ENCODE data around the gene PEAK3. TPM values are rescaled to one million over a fixed set of nuclear protein-coding genes. Genes with fewer than 3 reads are reported as not detected.

Gene PEAK3
- total RNA-seq, 2 experiments from 2014 or later: not detected

- no peak overlapping the region for H3K4me3 Mint-ChIP-seq
- intact Hi-C loops (cut with micrococcal nuclease): no loop called here
- no peak for DNase-seq
- no peak for TF ChIP-seq CTCF (IDR thresholded peaks at IDR 0.05)
- no peaks in the 10 kb centered on the region for H3K27me3 Mint-ChIP-seq
- H3K27ac Mint-ChIP-seq: peak overlapping the region; percentile 70
- H3K9me3 Mint-ChIP-seq: no peaks in the 10 kb centered on the region
- peaks cover 25% of the 10 kb centered on the region for H3K4me1 Mint-ChIP-seq (ENCODE audit: low read depth)
- no peaks in the 10 kb centered on the region for H3K36me3 Mint-ChIP-seq (ENCODE audit: low read depth)
- CTCF ChIA-PET: interaction anchor here (0.6 to 5.0 kb wide), 8 partner anchors 11 to 108 kb away, joined by 3 to 38 read pairs (median 6); partner anchors contain the start of genes AMH and AP3D1
- no peak for ATAC-seq
- POLR2A ChIA-PET: interaction anchor here (1.3 to 15.0 kb wide), 4 partner anchors 10 to 25 kb away, joined by 5 to 202 read pairs (median 41); partner anchors contain the start of genes AMH and SF3A2
Observed at GRCh38 chr19:2260341-2260805, 21.6 kb downstream of the PEAK3 start.

- no peak for TF ChIP-seq CTCF (IDR thresholded peaks at IDR 0.05)
- no peaks in the 10 kb centered on the region for H3K9me3 Mint-ChIP-seq
Observed at GRCh38 chr19:2259336-2259735, 22.6 kb downstream of the PEAK3 start.

GRCh38 chr19:2255982-2256685 is 25.8 kb downstream of the PEAK3 start, which contains the start of gene JSRP1:
JSRP1 (minus strand) TSS chr19:2256417; CDS start chr19:2255314, 1,103 bp downstream.
- H3K4me3 Mint-ChIP-seq: no peak within 1 kb of the TSS
- POLR2A ChIA-PET: interaction anchor here (1.4 to 15.0 kb wide), 5 partner anchors 14 to 40 kb away, joined by 3 to 202 read pairs (median 5); partner anchors contain the start of genes PLEKHJ1 and SF3A2
- peaks cover 2% of the 10 kb centered on the region for H3K27me3 Mint-ChIP-seq
- H3K9me3 Mint-ChIP-seq: no peaks in the 10 kb centered on the region
- H3K36me3 Mint-ChIP-seq (ENCODE audit: low read depth): no peaks in the 10 kb centered on the region
- peak within 1 kb of the TSS; percentile 71 for H3K27ac Mint-ChIP-seq
- intact Hi-C loops (cut with micrococcal nuclease): no loop called here
- ATAC-seq (no peak), DNase-seq (no peak)
- CTCF ChIA-PET: no interaction called here
- peaks cover 28% of the 10 kb centered on the region for H3K4me1 Mint-ChIP-seq (ENCODE audit: low read depth)
- no peak for TF ChIP-seq CTCF (IDR thresholded peaks at IDR 0.05)

More at GRCh38 chr19:2259336-2259735, 22.6 kb downstream of the PEAK3 start:
- intact Hi-C loops (cut with micrococcal nuclease): no loop called here
- H3K4me3 Mint-ChIP-seq: no peak overlapping the region
- peak overlapping the region; percentile 70 for H3K27ac Mint-ChIP-seq
- no peaks in the 10 kb centered on the region for H3K36me3 Mint-ChIP-seq (ENCODE audit: low read depth)
- H3K4me1 Mint-ChIP-seq (ENCODE audit: low read depth): peaks cover 25% of the 10 kb centered on the region
- ChIA-PET CTCF (interaction anchor here (0.9 to 5.0 kb wide), 7 partner anchors 11 to 133 kb away, joined by 3 to 38 read pairs (median 5); partner anchors contain the start of gene PLEKHJ1), POLR2A (interaction anchor here (1.7 to 15.0 kb wide), 4 partner anchors 13 to 29 kb away, joined by 4 to 202 read pairs (median 39); partner anchors contain the start of gene SF3A2)
- H3K27me3 Mint-ChIP-seq: no peaks in the 10 kb centered on the region
- DNase-seq (no peak), ATAC-seq (no peak)

- no peak overlapping the region for H3K27ac Mint-ChIP-seq
- H3K4me3 Mint-ChIP-seq: no peak overlapping the region
- POLR2A ChIA-PET: interaction anchor here (1.4 to 15.0 kb wide), 5 partner anchors 13 to 39 kb away, joined by 3 to 202 read pairs (median 5); partner anchors contain the start of genes PLEKHJ1 and SF3A2
- no peaks in the 10 kb centered on the region for H3K36me3 Mint-ChIP-seq (ENCODE audit: low read depth)
- intact Hi-C loops (cut with micrococcal nuclease): no loop called here
- ATAC-seq (no peak), DNase-seq (no peak)
- CTCF ChIA-PET: interaction anchor here (2.1 kb wide), 1 partner anchor 15 kb away, joined by 5 read pairs; no protein-coding TSS in a partner anchor
- no peak for TF ChIP-seq CTCF (IDR thresholded peaks at IDR 0.05)
- H3K27me3 Mint-ChIP-seq: peaks cover 2% of the 10 kb centered on the region
- H3K9me3 Mint-ChIP-seq: no peaks in the 10 kb centered on the region
- H3K4me1 Mint-ChIP-seq (ENCODE audit: low read depth): peaks cover 27% of the 10 kb centered on the region
Observed at GRCh38 chr19:2255112-2255845, 26.7 kb downstream of the PEAK3 start.

Data from activated CD8-positive, alpha-beta T cell treated with anti-CD3 and anti-CD28 coated beads for 36 hours (primary cell).